OCI-LY7 (cell line): ENCODE measurements around the gene SERPINA4. TPM values are rescaled to one million over a fixed set of nuclear protein-coding genes. Genes with fewer than 3 reads are reported as not detected.

Experiments used
- BruUV-seq: library from RNA; stranded (reverse); fragments of 400-500 nt; replicated peaks from 2 replicates; lab custom pipeline; 2021; lab: Mats Ljungman, UMichigan
- CTCF ChIA-PET: fragments of 300-600 bp; sonication (Branson Sonifier 250); formaldehyde crosslinking; loops from one replicate; lab custom pipeline; 2022; ENCODE audit warnings: antibody characterized with exemption; ENCODE audit not compliant: unreplicated experiment; lab: Charles Lee
- POLR2A ChIA-PET: fragments of 300-600 bp; sonication (Branson Sonifier 250); formaldehyde crosslinking; loops from one replicate; lab custom pipeline; 2022; ENCODE audit warnings: antibody characterized with exemption; lab: Charles Lee
- DNase-seq: peaks from one replicate; pipeline ENCODE4 v3.0.0-alpha.2; 2015; ENCODE audit warnings: low spot score
- H2AFZ ChIP-seq: fragments of 200-600 bp; sonication (generic), shearing (Covaris generic); 2 replicates; pipeline ENCODE4 v1.6.1; 2014; ENCODE audit warnings: mild to moderate bottlenecking, antibody characterized with exemption, low read length, moderate library complexity
- H3K27ac ChIP-seq: fragments of 200-600 bp; sonication (generic); 2 replicates; pipeline ENCODE4 v1.5.1; 2014; ENCODE audit warnings: mixed run types, low read depth, mild to moderate bottlenecking, moderate library complexity, low read length, inconsistent platforms; ENCODE audit not compliant: poor library complexity, severe bottlenecking
- H3K36me3 ChIP-seq: fragments of 200-600 bp; sonication (generic); 2 replicates; pipeline ENCODE4 v1.6.1; 2014; ENCODE audit warnings: mild to moderate bottlenecking, antibody characterized with exemption, low read length, moderate library complexity, mixed read lengths; ENCODE audit not compliant: insufficient read depth
- H3K4me1 ChIP-seq: fragments of 200-600 bp; sonication (generic); 2 replicates; pipeline ENCODE4 v1.5.1; 2014; ENCODE audit warnings: mild to moderate bottlenecking, low read length; ENCODE audit not compliant: insufficient read depth, poor library complexity, severe bottlenecking
- H3K4me2 ChIP-seq: fragments of 200-600 bp; sonication (generic); 2 replicates; pipeline ENCODE4 v1.6.1; 2014; ENCODE audit warnings: mild to moderate bottlenecking, low read length
- H3K4me3 ChIP-seq: fragments of 200-600 bp; sonication (generic); 2 replicates; pipeline ENCODE4 v1.5.1; 2014; ENCODE audit warnings: mild to moderate bottlenecking, low read depth, low read length; ENCODE audit not compliant: poor library complexity, severe bottlenecking
- H3K79me2 ChIP-seq: fragments of 200-600 bp; sonication (generic); 2 replicates; pipeline ENCODE4 v1.6.1; 2016; ENCODE audit warnings: low read depth, mild to moderate bottlenecking, low read length, moderate library complexity, mixed read lengths; ENCODE audit not compliant: insufficient read depth
- H3K9me2 ChIP-seq: fragments of 200-600 bp; sonication (generic); 2 replicates; pipeline ENCODE4 v1.6.1; 2016; ENCODE audit warnings: mild to moderate bottlenecking, low read length, mixed read lengths; ENCODE audit not compliant: insufficient read depth
- H3K9me3 ChIP-seq: fragments of 200-600 bp; sonication (generic); 2 replicates; pipeline ENCODE4 v1.6.1; 2014; ENCODE audit warnings: mild to moderate bottlenecking, mixed run types, low read length, mixed read lengths
- H4K20me1 ChIP-seq: fragments of 200-600 bp; sonication (generic); 2 replicates; pipeline ENCODE4 v1.6.1; 2014; ENCODE audit warnings: mild to moderate bottlenecking, antibody characterized with exemption, low read length, moderate library complexity, mixed read lengths; ENCODE audit not compliant: insufficient read depth
- CTCF ChIP-seq: fragments of 200-600 bp; sonication (generic); conservative IDR thresholded peaks from 2 replicates; pipeline ENCODE4 v1.5.1; 2014; ENCODE audit warnings: mild to moderate bottlenecking, antibody characterized with exemption, low read length, moderate library complexity, mixed read lengths
- EZH2phosphoT487 ChIP-seq: fragments of 200-600 bp; sonication (generic); IDR thresholded peaks from 2 replicates; pipeline ENCODE4 v1.6.1; 2018; ENCODE audit warnings: low read depth, borderline replicate concordance, mild to moderate bottlenecking, mixed run types, antibody characterized with exemption, low read length, moderate library complexity, mixed read lengths
- intact Hi-C: fragments of 100-400 bp; cut with micrococcal nuclease; formaldehyde crosslinking; loops from one replicate; pipeline ENCODE4 v1.10.0; 2022; ENCODE audit not compliant: unreplicated experiment
- total RNA-seq, 2 experiments: library from RNA; depleted of rRNA in 1 of 2; stranded (reverse); fragments of >200 nt in 1 of 2; shearing (Covaris generic) in 1 of 2; gene quantifications; 2 replicates each; pipeline ENCODE4 v1.2.3, GENCODE V29; 2014 to 2022

The SERPINA4 gene
- total RNA-seq, 2 experiments from 2014 or later: not detected

- POLR2A ChIA-PET: no interaction called here
Measured at GRCh38 chr14:94617988-94618822, 57.0 kb downstream of the SERPINA4 start.

GRCh38 chr14:94619297-94619696 lies 58.1 kb downstream of the SERPINA4 start:
- intact Hi-C loops: no loop called here

More at GRCh38 chr14:94617988-94618822, 57.0 kb downstream of the SERPINA4 start:
- Histone ChIP-seq H3K79me2 (no peaks in the 10 kb centered on the region), H3K27ac (no peak overlapping the region), H3K9me3 (peaks cover 14% of the 10 kb centered on the region; the same call in 1 of the 2 replicates), H3K36me3 (no peaks in the 10 kb centered on the region), H3K4me3 (no peak overlapping the region), H3K4me2 (no peak overlapping the region), H3K4me1 (no peaks in the 10 kb centered on the region), H2AFZ (no peak overlapping the region), H3K9me2 (no peaks in the 10 kb centered on the region), H4K20me1 (no peaks in the 10 kb centered on the region)
- TF ChIP-seq CTCF (no peak), EZH2phosphoT487 (no peak)
- no peak for DNase-seq
- intact Hi-C loops: no loop called here
- no TSS peak for BruUV-seq
- CTCF ChIA-PET: no interaction called here

More at GRCh38 chr14:94619297-94619696, 58.1 kb downstream of the SERPINA4 start:
- ChIA-PET CTCF (no interaction called here), POLR2A (no interaction called here)
- no peak for DNase-seq
- Histone ChIP-seq H3K4me2 (no peak overlapping the region), H3K27ac (no peak overlapping the region), H3K9me3 (peaks cover 14% of the 10 kb centered on the region; the same call in 1 of the 2 replicates), H3K9me2 (no peaks in the 10 kb centered on the region), H4K20me1 (no peaks in the 10 kb centered on the region), H3K4me1 (no peaks in the 10 kb centered on the region), H2AFZ (no peak overlapping the region), H3K4me3 (no peak overlapping the region), H3K36me3 (no peaks in the 10 kb centered on the region), H3K79me2 (no peaks in the 10 kb centered on the region)
- no TSS peak for BruUV-seq
- TF ChIP-seq EZH2phosphoT487 (no peak), CTCF (no peak)

Other genes with a start within 250 kb of the SERPINA4 start
- gene SERPINA6, start 238.1 kb upstream of the SERPINA4 start, total RNA-seq (2014; rRNA removed; shearing (Covaris generic)): not detected in 2 replicates
- gene SERPINA6, start 238.1 kb upstream of the SERPINA4 start, total RNA-seq (2022): not detected in 2 replicates
- gene SERPINA2, start 194.7 kb upstream of the SERPINA4 start, total RNA-seq (2014; rRNA removed; shearing (Covaris generic)): not detected in 2 replicates
- gene SERPINA2, start 194.7 kb upstream of the SERPINA4 start, total RNA-seq (2022): not detected in 2 replicates
- not detected in 2 replicates for gene SERPINA1, start 172.8 kb upstream of the SERPINA4 start, total RNA-seq (2014; rRNA removed; shearing (Covaris generic))
- gene SERPINA1, start 172.8 kb upstream of the SERPINA4 start, total RNA-seq (2022): not detected in 2 replicates
- gene SERPINA11, start 108.6 kb upstream of the SERPINA4 start, total RNA-seq (2014; rRNA removed; shearing (Covaris generic)): not detected in 2 replicates
- gene SERPINA11, start 108.6 kb upstream of the SERPINA4 start, total RNA-seq (2022): not detected in 2 replicates
- gene SERPINA9, start 85.2 kb upstream of the SERPINA4 start, total RNA-seq (2014; rRNA removed; shearing (Covaris generic)): not detected in 2 replicates
- not detected in 2 replicates for gene SERPINA9, start 85.2 kb upstream of the SERPINA4 start, total RNA-seq (2022)
- not detected in 2 replicates for gene SERPINA12, start 52.0 kb upstream of the SERPINA4 start, total RNA-seq (2014; rRNA removed; shearing (Covaris generic))
- gene SERPINA12, start 52.0 kb upstream of the SERPINA4 start, total RNA-seq (2022): not detected in 2 replicates
- not detected in 2 replicates for gene SERPINA5, start 20.0 kb downstream of the SERPINA4 start, total RNA-seq (2014; rRNA removed; shearing (Covaris generic))
- gene SERPINA5, start 20.0 kb downstream of the SERPINA4 start, total RNA-seq (2022): not detected in 2 replicates
- not detected in 2 replicates for gene SERPINA3, start 50.9 kb downstream of the SERPINA4 start, total RNA-seq (2014; rRNA removed; shearing (Covaris generic))
- not detected in 2 replicates for gene SERPINA3, start 50.9 kb downstream of the SERPINA4 start, total RNA-seq (2022)
- not detected in 2 replicates for gene GSC, start 208.7 kb downstream of the SERPINA4 start, total RNA-seq (2014; rRNA removed; shearing (Covaris generic))
- gene GSC, start 208.7 kb downstream of the SERPINA4 start, total RNA-seq (2022): not detected in 2 replicates